Activated CD8-positive, alpha-beta memory T cell treated with anti-CD3 and anti-CD28 coated beads, Interleukin-2, amount 50 U/mL, for 1 hour (primary cell): ENCODE measurements around the gene MED17.

Experiments used
- DNase-seq: peaks from one replicate; pipeline ENCODE4 v3.0.0-alpha.2; 2020; ENCODE audit errors: extremely low read depth

The MED17 gene

GRCh38 chr11:93849751-93850593, 65.9 kb downstream of the MED17 start:
- no peak for DNase-seq

- DNase-seq: no peak
Measured at GRCh38 chr11:93850594-93851018, 66.5 kb downstream of the MED17 start, which contains the start of gene VSTM5. Gene VSTM5, minus strand, starts transcription at chr11:93850618. Its CDS starts 116 bp downstream, at chr11:93850502.

- no peak for DNase-seq
Measured at GRCh38 chr11:93852242-93852641, 68.2 kb downstream of the MED17 start.

GRCh38 chr11:93857413-93858120, 73.5 kb downstream of the MED17 start:
- no peak for DNase-seq

- DNase-seq: no peak
Measured at GRCh38 chr11:93858121-93858775, 74.2 kb downstream of the MED17 start.

- DNase-seq: no peak
Measured at GRCh38 chr11:93861808-93862207, 77.7 kb downstream of the MED17 start.
